ENCODE results near the gene POMT1.

POMT1 gene

GRCh38 chr9:131562032-131562959 lies 59.6 kb downstream of the POMT1 start:
- DNase-seq: no peak

- DNase-seq: no peak
Observed at GRCh38 chr9:131565369-131565768, 62.7 kb downstream of the POMT1 start.

- no peak for DNase-seq
Observed at GRCh38 chr9:131566158-131566557, 63.4 kb downstream of the POMT1 start.

- DNase-seq: no peak
Observed at GRCh38 chr9:131567910-131568309, 65.2 kb downstream of the POMT1 start.
